ENCODE measurements around the gene TFPI2. TPM values are rescaled to one million over a fixed set of nuclear protein-coding genes. Genes with fewer than 3 reads are reported as not detected.

TFPI2 gene
- total RNA-seq, 1 experiment from 2014 or later, result 4.4 TPM

GRCh38 chr7:93877742-93878141, 12.8 kb downstream of the TFPI2 start:
- Histone ChIP-seq H3K27me3 (ENCODE audit: insufficient read depth, low read length) (no peaks in the 10 kb centered on the region), H2BK5ac (ENCODE audit: insufficient read length, low read length) (no peak overlapping the region), H2AK5ac (ENCODE audit: insufficient read length, low read length) (no peak overlapping the region), H3K4me1 (ENCODE audit: insufficient read depth, low read length) (no peaks in the 10 kb centered on the region), H3K18ac (ENCODE audit: insufficient read length, low read depth, low read length) (no peak overlapping the region), H4K8ac (replicated peaks; ENCODE audit: insufficient read length, low read depth, low read length) (no peak overlapping the region), H3K23ac (ENCODE audit: insufficient read length, low read depth, low read length) (no peak overlapping the region), H3K9me3 (ENCODE audit: control insufficient read depth, low read depth, low read length) (peaks cover 8% of the 10 kb centered on the region), H3K9ac (ENCODE audit: extremely low read depth, insufficient read length, low read length) (no peak overlapping the region), H4K91ac (ENCODE audit: insufficient read length, low read depth, low read length) (no peak overlapping the region), H2BK12ac (ENCODE audit: insufficient read length, low read depth, low read length) (no peak overlapping the region), H4K5ac (ENCODE audit: insufficient read length, low read depth, low read length) (no peak overlapping the region), H3K4ac (ENCODE audit: low read depth, low read length) (no peak overlapping the region), H3K56ac (ENCODE audit: insufficient read length, low read depth, low read length) (no peak overlapping the region), H4K20me1 (ENCODE audit: control insufficient read depth, insufficient read depth, insufficient read length) (no peaks in the 10 kb centered on the region), H3T11ph (ENCODE audit: low read length) (no peak overlapping the region), H2BK15ac (ENCODE audit: low read depth, low read length) (no peak overlapping the region), H3K4me2 (ENCODE audit: insufficient read depth, insufficient read length, low read length) (no peak overlapping the region), H2BK20ac (ENCODE audit: low read depth, low read length, poor library complexity, severe bottlenecking) (no peak overlapping the region), H2BK120ac (ENCODE audit: low read depth, low read length, poor library complexity, severe bottlenecking) (no peak overlapping the region), H3K27ac (ENCODE audit: insufficient read length, low read depth, low read length) (no peak overlapping the region), H3K79me2 (ENCODE audit: insufficient read depth, low read length) (no peaks in the 10 kb centered on the region), H3K23me2 (ENCODE audit: insufficient read length, low read depth, low read length, poor library complexity, severe bottlenecking) (no peaks in the 10 kb centered on the region), H3K14ac (ENCODE audit: insufficient read depth, low read length) (no peak overlapping the region), H3K79me1 (ENCODE audit: insufficient read depth, low read depth, low read length, poor library complexity, severe bottlenecking) (no peaks in the 10 kb centered on the region), H2AFZ (ENCODE audit: low read length) (no peak overlapping the region)
- H3K36me3 Mint-ChIP-seq (ENCODE audit: insufficient read depth in 1 of 3, low read depth in 3 of 3), result peaks cover 17 to 23% (median 21%) of the 10 kb centered on the region in 3 experiments
- no peak overlapping the region for H3K4me3 Mint-ChIP-seq
- H3K27me3 Mint-ChIP-seq (ENCODE audit: low read depth), result no peaks in the 10 kb centered on the region
- H3K9me3 Mint-ChIP-seq, result peaks cover 20 to 27% of the 10 kb centered on the region in 2 experiments
- no peak for TF ChIP-seq CTCF (conservative IDR thresholded peaks at IDR 0.05)
- DNase-seq, result no peak
- H3K4me1 Mint-ChIP-seq, result peaks cover 7 to 8% of the 10 kb centered on the region in 2 experiments
- WGBS (ENCODE audit: extremely low coverage, insufficient read length, low lambda C conversion rate), result no CpG with 5 or more reads among the region's 3 CpGs
- H3K27ac Mint-ChIP-seq, result no peak overlapping the region; a peak in 1 of 7 replicates
